RWPE2 (cell line): ENCODE results near the gene TOR4A.

Experiments used
- ATAC-seq: fragments of 200-7000 bp; cut with Tn5 transposase; 3 replicates; pipeline ENCODE4 v1.9.1; 2021; ENCODE audit warnings: low read depth
- DNase-seq: peaks from one replicate; pipeline ENCODE4 v3.0.0-alpha.2; 2020; ENCODE audit warnings: low spot score
- H3K27ac ChIP-seq: fragments of 450-650 bp; 2 replicates; pipeline ENCODE4 v1.5.1; 2017; ENCODE audit warnings: mild to moderate bottlenecking; ENCODE audit not compliant: poor library complexity, severe bottlenecking
- H3K27me3 ChIP-seq: fragments of 250-450 bp; sonication (Bioruptor Pico); 2 replicates; pipeline ENCODE4 v1.5.1; 2021; ENCODE audit warnings: mild to moderate bottlenecking, moderate library complexity; ENCODE audit not compliant: insufficient read depth, poor library complexity, severe bottlenecking
- H3K36me3 ChIP-seq: fragments of 250-450 bp; sonication (Bioruptor Pico); 2 replicates; pipeline ENCODE4 v1.5.1; 2020; ENCODE audit warnings: low read depth, mild to moderate bottlenecking, moderate library complexity
- H3K4me1 ChIP-seq: fragments of 250-450 bp; sonication (Bioruptor Pico); 2 replicates; pipeline ENCODE4 v1.5.1; 2021; ENCODE audit warnings: mild to moderate bottlenecking, moderate library complexity; ENCODE audit not compliant: insufficient read depth, poor library complexity, severe bottlenecking
- H3K4me3 ChIP-seq: fragments of 250-450 bp; sonication (Bioruptor Pico); 2 replicates; pipeline ENCODE4 v1.5.1; 2021; ENCODE audit warnings: mild to moderate bottlenecking, moderate library complexity; ENCODE audit not compliant: severe bottlenecking
- H3K9me3 ChIP-seq: fragments of 250-450 bp; sonication (Bioruptor Pico); 2 replicates; pipeline ENCODE4 v1.5.1; 2021; ENCODE audit warnings: mild to moderate bottlenecking, moderate library complexity; ENCODE audit not compliant: severe bottlenecking
- TF ChIP-seq, protein P1 (sequence below): fragments of 450-650 bp; IDR thresholded peaks from one replicate; pipeline ENCODE4 v1.5.1; 2017; ENCODE audit warnings: mild to moderate bottlenecking, moderate library complexity; ENCODE audit not compliant: poor library complexity, severe bottlenecking

Gene TOR4A

DNA sequence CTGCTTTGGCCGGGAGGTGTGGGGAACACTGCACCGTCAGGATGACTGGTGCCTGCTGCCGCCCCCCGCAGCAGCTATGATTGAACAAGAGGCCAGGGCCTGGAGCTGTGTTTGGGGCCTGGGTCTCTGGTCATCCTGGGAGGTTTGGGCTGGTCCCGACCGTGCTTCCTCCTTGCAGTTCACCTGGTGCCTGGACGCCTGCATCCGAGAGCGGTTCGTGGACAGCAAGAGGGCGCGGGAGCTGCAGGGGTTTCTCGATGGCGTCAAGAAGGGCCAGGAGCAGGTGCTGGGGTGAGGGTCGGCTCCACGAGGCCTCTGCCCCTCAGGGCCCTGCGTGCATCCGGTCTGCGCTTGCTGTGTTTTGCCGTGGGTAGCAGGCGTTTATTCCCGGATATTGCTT is 13.5 kb upstream of the TOR4A start:
- DNase-seq (peak; percentile 58), ATAC-seq (no peak)
- no peak overlapping the region for H3K27ac ChIP-seq
- no peak overlapping the region for H3K4me3 ChIP-seq
- TF ChIP-seq, protein P1, sequence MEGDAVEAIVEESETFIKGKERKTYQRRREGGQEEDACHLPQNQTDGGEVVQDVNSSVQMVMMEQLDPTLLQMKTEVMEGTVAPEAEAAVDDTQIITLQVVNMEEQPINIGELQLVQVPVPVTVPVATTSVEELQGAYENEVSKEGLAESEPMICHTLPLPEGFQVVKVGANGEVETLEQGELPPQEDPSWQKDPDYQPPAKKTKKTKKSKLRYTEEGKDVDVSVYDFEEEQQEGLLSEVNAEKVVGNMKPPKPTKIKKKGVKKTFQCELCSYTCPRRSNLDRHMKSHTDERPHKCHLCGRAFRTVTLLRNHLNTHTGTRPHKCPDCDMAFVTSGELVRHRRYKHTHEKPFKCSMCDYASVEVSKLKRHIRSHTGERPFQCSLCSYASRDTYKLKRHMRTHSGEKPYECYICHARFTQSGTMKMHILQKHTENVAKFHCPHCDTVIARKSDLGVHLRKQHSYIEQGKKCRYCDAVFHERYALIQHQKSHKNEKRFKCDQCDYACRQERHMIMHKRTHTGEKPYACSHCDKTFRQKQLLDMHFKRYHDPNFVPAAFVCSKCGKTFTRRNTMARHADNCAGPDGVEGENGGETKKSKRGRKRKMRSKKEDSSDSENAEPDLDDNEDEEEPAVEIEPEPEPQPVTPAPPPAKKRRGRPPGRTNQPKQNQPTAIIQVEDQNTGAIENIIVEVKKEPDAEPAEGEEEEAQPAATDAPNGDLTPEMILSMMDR: no peak
- H3K9me3 ChIP-seq: no peaks in the 10 kb centered on the region
- H3K4me1 ChIP-seq: no peaks in the 10 kb centered on the region
- peaks cover 70% of the 10 kb centered on the region for H3K36me3 ChIP-seq
- no peaks in the 10 kb centered on the region for H3K27me3 ChIP-seq

GRCh38 chr9:137265496-137266161 is 11.9 kb upstream of the TOR4A start:
- H3K9me3 ChIP-seq: no peaks in the 10 kb centered on the region
- peaks cover 80% of the 10 kb centered on the region for H3K36me3 ChIP-seq

GRCh38 chr9:137266162-137266527 is 11.4 kb upstream of the TOR4A start:
- ATAC-seq: no peak
- TF ChIP-seq, protein P1: no peak
- Histone ChIP-seq H3K36me3 (peaks cover 85% of the 10 kb centered on the region), H3K9me3 (no peaks in the 10 kb centered on the region), H3K4me1 (no peaks in the 10 kb centered on the region), H3K27me3 (no peaks in the 10 kb centered on the region), H3K4me3 (no peak overlapping the region), H3K27ac (no peak overlapping the region)
- DNase-seq: peak; percentile 39

More at GRCh38 chr9:137265496-137266161, 11.9 kb upstream of the TOR4A start:
- no peak for ATAC-seq
- TF ChIP-seq, protein P1: no peak
- no peaks in the 10 kb centered on the region for H3K4me1 ChIP-seq
- H3K4me3 ChIP-seq: no peak overlapping the region
- peak; percentile 62 for DNase-seq
- no peaks in the 10 kb centered on the region for H3K27me3 ChIP-seq
- no peak overlapping the region for H3K27ac ChIP-seq

DNA sequence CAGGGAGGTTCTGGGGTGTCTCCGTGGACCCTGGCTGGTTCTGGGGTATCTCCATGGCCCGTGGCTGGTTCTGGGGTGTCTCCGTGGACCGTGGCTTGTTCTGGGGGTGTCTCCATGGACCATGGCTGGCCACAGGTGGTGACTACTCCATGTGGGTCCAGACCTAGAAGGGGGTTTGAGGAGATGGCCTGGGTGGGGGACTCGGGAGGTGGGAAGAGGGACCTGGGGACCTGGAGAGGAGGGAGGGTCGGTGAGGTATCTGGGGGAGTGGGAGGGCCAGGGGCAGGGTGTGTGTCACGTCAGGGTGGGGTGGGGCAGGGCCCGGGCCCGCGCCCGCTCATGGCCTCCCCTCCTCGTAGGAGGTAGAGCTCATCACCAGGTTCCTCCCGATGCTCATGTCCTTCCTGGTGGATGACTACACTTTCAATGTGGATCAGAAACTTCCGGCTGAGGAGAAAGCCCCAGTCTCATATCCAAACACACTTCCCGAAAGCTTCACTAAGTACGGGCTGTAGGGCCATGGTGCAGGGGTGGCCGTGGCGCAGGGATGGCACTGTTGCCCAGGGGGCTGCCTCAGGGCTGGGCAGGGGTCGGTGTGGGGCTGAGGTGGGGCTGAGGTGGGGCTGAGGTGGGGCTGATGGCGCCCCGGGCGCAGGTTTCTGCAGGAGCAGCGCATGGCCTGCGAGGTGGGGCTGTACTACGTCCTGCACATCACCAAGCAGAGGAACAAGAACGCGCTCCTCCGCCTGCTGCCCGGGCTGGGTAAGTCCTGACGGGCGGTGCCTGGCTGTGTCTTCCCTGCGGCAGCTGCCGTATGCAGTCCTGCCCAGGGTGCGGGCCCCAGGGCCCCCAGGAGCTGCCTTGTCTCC is 10.7 kb upstream of the TOR4A start:
- Histone ChIP-seq H3K27me3 (no peaks in the 10 kb centered on the region), H3K4me1 (no peaks in the 10 kb centered on the region), H3K27ac (no peak overlapping the region), H3K4me3 (no peak overlapping the region), H3K9me3 (no peaks in the 10 kb centered on the region), H3K36me3 (peaks cover 83% of the 10 kb centered on the region)
- DNase-seq (peak; percentile 63), ATAC-seq (no peak)
- TF ChIP-seq, protein P1: no peak

DNA sequence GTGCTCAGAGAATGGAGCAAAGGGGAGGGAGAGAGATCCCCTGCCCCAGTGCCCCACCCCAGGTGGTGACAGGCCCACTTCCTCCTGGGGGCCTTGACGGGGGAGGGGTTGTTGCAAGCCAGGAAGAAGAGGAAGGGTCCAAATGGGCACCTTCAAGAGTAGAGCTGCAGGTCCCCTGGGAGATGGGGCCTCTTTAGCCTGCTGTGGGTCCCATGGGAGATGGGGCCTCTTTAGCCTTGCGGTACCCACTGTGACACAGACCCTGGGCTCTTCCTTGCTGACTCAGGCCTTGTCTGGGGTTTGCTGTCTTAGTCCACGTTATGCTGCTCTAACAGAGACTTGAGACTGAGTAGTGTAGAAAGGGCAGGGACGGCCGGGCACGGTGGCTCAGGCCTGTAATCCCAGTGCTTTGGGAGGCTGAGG is 9.6 kb upstream of the TOR4A start:
- H3K27ac ChIP-seq: no peak overlapping the region
- TF ChIP-seq, protein P1: no peak
- no peak overlapping the region for H3K4me3 ChIP-seq
- H3K36me3 ChIP-seq: peaks cover 83% of the 10 kb centered on the region
- no peaks in the 10 kb centered on the region for H3K4me1 ChIP-seq
- no peaks in the 10 kb centered on the region for H3K27me3 ChIP-seq
- H3K9me3 ChIP-seq: no peaks in the 10 kb centered on the region
- DNase-seq (peak; percentile 44), ATAC-seq (no peak)
